ENCODE data around the gene TNFRSF4. TPM values are rescaled to one million over a fixed set of nuclear protein-coding genes. Genes with fewer than 3 reads are reported as not detected.

Gene TNFRSF4
- total and polyA plus RNA-seq, 10 of the 15 experiments (the other 5 are each of a cell fraction or from before 2014, with no cell fraction given), result 0.05 to 7.3 (median 2.5) TPM; not detected in 1

DNA sequence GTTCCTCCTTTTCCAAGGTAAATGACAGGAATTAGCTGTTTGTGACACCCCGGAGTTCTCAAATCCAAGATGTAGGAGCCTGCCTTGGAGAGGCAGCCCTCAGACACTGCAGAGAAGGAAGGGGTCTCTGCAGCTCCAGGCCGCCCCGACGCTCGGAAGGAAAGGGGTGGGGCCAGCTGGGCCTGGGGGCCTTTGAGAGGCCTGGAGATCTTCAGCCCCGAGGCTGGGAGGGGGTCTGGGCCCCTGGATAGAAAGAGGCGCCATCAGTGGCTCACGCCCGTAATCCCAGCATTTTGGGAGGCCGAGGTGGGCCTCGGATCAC lies 6.4 kb downstream of the TNFRSF4 start:
- Histone ChIP-seq H3K79me2 (ENCODE audit: control insufficient read depth, insufficient read depth, low read length) (no peaks in the 10 kb centered on the region), H3K27ac (ENCODE audit: control insufficient read depth, insufficient read depth) (no peak overlapping the region), H3K9me3 (replicated peaks; ENCODE audit: control insufficient read depth, insufficient read depth, low read length) (no peaks in the 10 kb centered on the region), H3K9ac (ENCODE audit: control insufficient read depth, insufficient read depth, low read length) (no peak overlapping the region), H3K27me3 (replicated peaks in 1 of 2; ENCODE audit: control insufficient read depth in 2 of 2, insufficient read depth in 2 of 2, low read length in 1 of 2) (peaks cover 0 to 8% of the 10 kb centered on the region in 2 experiments; a peak in 1 of 4 replicates), H3K4me2 (ENCODE audit: control insufficient read depth, insufficient read depth) (peak overlapping the region; percentile 89; the same call in 1 of the 2 replicates), H4K20me1 (ENCODE audit: control insufficient read depth, insufficient read depth) (no peaks in the 10 kb centered on the region), H3K4me1 (ENCODE audit: control insufficient read depth, insufficient read depth, low read length) (peaks cover 28% of the 10 kb centered on the region), H3K36me3 (ENCODE audit: control insufficient read depth in 2 of 2, insufficient read depth in 2 of 2, low read length in 1 of 2) (no peaks in the 10 kb centered on the region), H2AFZ (ENCODE audit: control insufficient read depth, low read depth, low read length) (no peak overlapping the region), H3K4me3 (no peak overlapping the region)
- DNase-seq (ENCODE audit: low read depth, low spot score) (no peak), ATAC-seq (no peak), FAIRE-seq (no peak)
- POLR2A ChIA-PET, result interaction anchor here (0.8 to 1.5 kb wide), 5 partner anchors 9 to 85 kb away, joined by 3 to 5 read pairs (median 3); no protein-coding TSS in a partner anchor
- 46% methylated on average over 11 of the region's 11 CpGs for WGBS (ENCODE audit: insufficient coverage, insufficient replicate concordance, low lambda C conversion rate, missing lambda C conversion rate)
- RAD21 ChIA-PET (ENCODE audit: unreplicated experiment), result interaction anchor here (1.0 to 2.0 kb wide), 3 partner anchors 23 to 85 kb away, joined by 4 to 6 read pairs (median 5); no protein-coding TSS in a partner anchor
- intact Hi-C loops (cut with micrococcal nuclease; ENCODE audit: unreplicated experiment), result no loop called here
- BruUV-seq (replicated peaks), result no TSS peak
- in situ Hi-C loops (cut with MboI), result no loop called here
- TF ChIP-seq ASH2L (IDR thresholded peaks at IDR 0.05; ENCODE audit: borderline replicate concordance, low read depth) (no peak), MTA2 (IDR thresholded peaks at IDR 0.05; ENCODE audit: low read depth) (no peak), SREBF1 (IDR thresholded peaks at IDR 0.05; ENCODE audit: low read length) (no peak)
- SMC1A ChIA-PET (ENCODE audit: uncharacterized antibody, unreplicated experiment), result interaction anchor here (0.8 to 1.8 kb wide), 3 partner anchors 24 to 85 kb away, joined by 3 to 8 read pairs (median 3); no protein-coding TSS in a partner anchor
- CTCF ChIA-PET, result interaction anchor here (0.9 to 2.2 kb wide), 3 partner anchors 16 to 85 kb away, joined by 3 to 14 read pairs (median 3); no protein-coding TSS in a partner anchor

GRCh38 chr1:1206966-1207531 lies 6.9 kb downstream of the TNFRSF4 start:
- ChIA-PET RAD21 (ENCODE audit: unreplicated experiment) (interaction anchor here (1.0 to 2.0 kb wide), 4 partner anchors 24 to 85 kb away, joined by 3 to 6 read pairs (median 4); no protein-coding TSS in a partner anchor), POLR2A (interaction anchor here (0.8 to 1.5 kb wide), 4 partner anchors 12 to 84 kb away, joined by 3 to 5 read pairs (median 4); no protein-coding TSS in a partner anchor), CTCF (interaction anchor here (1.0 to 2.2 kb wide), 2 partner anchors 16 to 85 kb away, joined by 3 to 14 read pairs; no protein-coding TSS in a partner anchor), SMC1A (ENCODE audit: uncharacterized antibody, unreplicated experiment) (interaction anchor here (0.8 to 1.8 kb wide), 3 partner anchors 24 to 85 kb away, joined by 3 to 8 read pairs (median 3); no protein-coding TSS in a partner anchor)
- H3K4me3 ChIP-seq, result no peak overlapping the region
- no peaks in the 10 kb centered on the region for H4K20me1 ChIP-seq (ENCODE audit: control insufficient read depth, insufficient read depth)
- ATAC-seq (peak; percentile 18), DNase-seq (ENCODE audit: low read depth, low spot score) (no peak), FAIRE-seq (no peak)
- peaks cover 28% of the 10 kb centered on the region for H3K4me1 ChIP-seq (ENCODE audit: control insufficient read depth, insufficient read depth, low read length)
- peaks cover 0 to 8% of the 10 kb centered on the region in 2 experiments; a peak in 1 of 4 replicates for H3K27me3 ChIP-seq (replicated peaks in 1 of 2; ENCODE audit: control insufficient read depth in 2 of 2, insufficient read depth in 2 of 2, low read length in 1 of 2)
- no peak overlapping the region for H3K27ac ChIP-seq (ENCODE audit: control insufficient read depth, insufficient read depth)
- H3K36me3 ChIP-seq (ENCODE audit: control insufficient read depth in 2 of 2, insufficient read depth in 2 of 2, low read length in 1 of 2), result no peaks in the 10 kb centered on the region
- no peak overlapping the region for H3K9ac ChIP-seq (ENCODE audit: control insufficient read depth, insufficient read depth, low read length)
- H2AFZ ChIP-seq (ENCODE audit: control insufficient read depth, low read depth, low read length), result no peak overlapping the region
- H3K4me2 ChIP-seq (ENCODE audit: control insufficient read depth, insufficient read depth), result peak overlapping the region; percentile 89
- intact Hi-C loops (cut with micrococcal nuclease; ENCODE audit: unreplicated experiment), result no loop called here
- no peaks in the 10 kb centered on the region for H3K9me3 ChIP-seq (replicated peaks; ENCODE audit: control insufficient read depth, insufficient read depth, low read length)
- H3K79me2 ChIP-seq (ENCODE audit: control insufficient read depth, insufficient read depth, low read length), result no peaks in the 10 kb centered on the region
- 11% methylated on average over 19 of the region's 19 CpGs for WGBS (ENCODE audit: insufficient coverage, insufficient replicate concordance, low lambda C conversion rate, missing lambda C conversion rate)
- in situ Hi-C loops (cut with MboI), result no loop called here
- BruUV-seq (replicated peaks), result no TSS peak
- no peak for TF ChIP-seq POU2F2 (IDR thresholded peaks at IDR 0.05; ENCODE audit: borderline replicate concordance, low read depth, low read length)
- TF ChIP-seq TAF1 (IDR thresholded peaks at IDR 0.05; ENCODE audit: borderline replicate concordance, low read depth, low read length), result no peak
- no peak for TF ChIP-seq CEBPZ (IDR thresholded peaks at IDR 0.05; ENCODE audit: low read depth, low read length)
- TF ChIP-seq, protein P1, sequence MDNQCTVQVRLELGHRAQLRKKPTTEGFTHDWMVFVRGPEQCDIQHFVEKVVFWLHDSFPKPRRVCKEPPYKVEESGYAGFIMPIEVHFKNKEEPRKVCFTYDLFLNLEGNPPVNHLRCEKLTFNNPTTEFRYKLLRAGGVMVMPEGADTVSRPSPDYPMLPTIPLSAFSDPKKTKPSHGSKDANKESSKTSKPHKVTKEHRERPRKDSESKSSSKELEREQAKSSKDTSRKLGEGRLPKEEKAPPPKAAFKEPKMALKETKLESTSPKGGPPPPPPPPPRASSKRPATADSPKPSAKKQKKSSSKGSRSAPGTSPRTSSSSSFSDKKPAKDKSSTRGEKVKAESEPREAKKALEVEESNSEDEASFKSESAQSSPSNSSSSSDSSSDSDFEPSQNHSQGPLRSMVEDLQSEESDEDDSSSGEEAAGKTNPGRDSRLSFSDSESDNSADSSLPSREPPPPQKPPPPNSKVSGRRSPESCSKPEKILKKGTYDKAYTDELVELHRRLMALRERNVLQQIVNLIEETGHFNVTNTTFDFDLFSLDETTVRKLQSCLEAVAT (IDR thresholded peaks at IDR 0.05), result no peak
- TF ChIP-seq, protein P2, sequence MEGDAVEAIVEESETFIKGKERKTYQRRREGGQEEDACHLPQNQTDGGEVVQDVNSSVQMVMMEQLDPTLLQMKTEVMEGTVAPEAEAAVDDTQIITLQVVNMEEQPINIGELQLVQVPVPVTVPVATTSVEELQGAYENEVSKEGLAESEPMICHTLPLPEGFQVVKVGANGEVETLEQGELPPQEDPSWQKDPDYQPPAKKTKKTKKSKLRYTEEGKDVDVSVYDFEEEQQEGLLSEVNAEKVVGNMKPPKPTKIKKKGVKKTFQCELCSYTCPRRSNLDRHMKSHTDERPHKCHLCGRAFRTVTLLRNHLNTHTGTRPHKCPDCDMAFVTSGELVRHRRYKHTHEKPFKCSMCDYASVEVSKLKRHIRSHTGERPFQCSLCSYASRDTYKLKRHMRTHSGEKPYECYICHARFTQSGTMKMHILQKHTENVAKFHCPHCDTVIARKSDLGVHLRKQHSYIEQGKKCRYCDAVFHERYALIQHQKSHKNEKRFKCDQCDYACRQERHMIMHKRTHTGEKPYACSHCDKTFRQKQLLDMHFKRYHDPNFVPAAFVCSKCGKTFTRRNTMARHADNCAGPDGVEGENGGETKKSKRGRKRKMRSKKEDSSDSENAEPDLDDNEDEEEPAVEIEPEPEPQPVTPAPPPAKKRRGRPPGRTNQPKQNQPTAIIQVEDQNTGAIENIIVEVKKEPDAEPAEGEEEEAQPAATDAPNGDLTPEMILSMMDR (IDR thresholded peaks at IDR 0.05 in 2 of 3, conservative IDR thresholded peaks at IDR 0.05 in 1 of 3; ENCODE audit: control insufficient read depth in 2 of 3, extremely low read depth in 1 of 3, insufficient read depth in 1 of 3, low read depth in 3 of 3, low read length in 3 of 3), result peak in 1 of 3 experiments; percentile 23; a peak in 1 of 6 replicates
